ENCODE results near the gene SALL2. TPM values are rescaled to one million over a fixed set of nuclear protein-coding genes. Genes with fewer than 3 reads are reported as not detected.

SALL2 gene
- total RNA-seq, 4 donors from 2014 or later = 8.5 to 11.7 (median 9.3) TPM

DNA sequence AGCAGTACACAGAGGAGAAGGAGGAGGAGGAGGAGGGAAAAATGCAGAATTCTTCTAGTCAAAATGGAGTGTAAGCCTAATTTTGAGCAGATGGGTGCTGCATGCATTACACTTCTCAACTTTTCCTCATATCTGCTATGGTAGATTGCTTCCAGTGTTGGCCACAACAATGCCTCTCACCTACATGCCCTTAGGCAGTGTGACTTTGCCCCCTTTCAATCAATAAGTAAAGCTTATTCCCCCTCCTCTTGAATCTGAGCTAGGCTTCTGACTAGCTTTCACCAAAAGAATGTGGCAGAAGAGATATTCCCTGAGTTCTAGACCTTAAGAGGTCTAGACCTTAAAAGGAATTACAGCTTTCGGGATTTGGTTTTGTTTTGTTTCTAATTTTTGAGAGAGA, 11.8 kb downstream of the SALL2 start:
- Histone ChIP-seq H3K4me3 (no peak overlapping the region), H3K27me3 (no peaks in the 10 kb centered on the region), H3K4me1 (peaks cover 0 to 18% (median 8%) of the 10 kb centered on the region in 4 donors), H3K36me3 (no peaks in the 10 kb centered on the region), H3K27ac (no peak overlapping the region), H3K9me3 (no peaks in the 10 kb centered on the region)
- TF ChIP-seq POLR2A (IDR thresholded peaks at IDR 0.05) (no peak), EP300 (IDR thresholded peaks at IDR 0.05) (no peak)
- TF ChIP-seq, protein P1, sequence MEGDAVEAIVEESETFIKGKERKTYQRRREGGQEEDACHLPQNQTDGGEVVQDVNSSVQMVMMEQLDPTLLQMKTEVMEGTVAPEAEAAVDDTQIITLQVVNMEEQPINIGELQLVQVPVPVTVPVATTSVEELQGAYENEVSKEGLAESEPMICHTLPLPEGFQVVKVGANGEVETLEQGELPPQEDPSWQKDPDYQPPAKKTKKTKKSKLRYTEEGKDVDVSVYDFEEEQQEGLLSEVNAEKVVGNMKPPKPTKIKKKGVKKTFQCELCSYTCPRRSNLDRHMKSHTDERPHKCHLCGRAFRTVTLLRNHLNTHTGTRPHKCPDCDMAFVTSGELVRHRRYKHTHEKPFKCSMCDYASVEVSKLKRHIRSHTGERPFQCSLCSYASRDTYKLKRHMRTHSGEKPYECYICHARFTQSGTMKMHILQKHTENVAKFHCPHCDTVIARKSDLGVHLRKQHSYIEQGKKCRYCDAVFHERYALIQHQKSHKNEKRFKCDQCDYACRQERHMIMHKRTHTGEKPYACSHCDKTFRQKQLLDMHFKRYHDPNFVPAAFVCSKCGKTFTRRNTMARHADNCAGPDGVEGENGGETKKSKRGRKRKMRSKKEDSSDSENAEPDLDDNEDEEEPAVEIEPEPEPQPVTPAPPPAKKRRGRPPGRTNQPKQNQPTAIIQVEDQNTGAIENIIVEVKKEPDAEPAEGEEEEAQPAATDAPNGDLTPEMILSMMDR (IDR thresholded peaks at IDR 0.05) = no peak
- WGBS, 2 donors = 95 to 96% methylated on average over 1 of the region's 1 CpG
- no peak for DNase-seq (ENCODE audit: low spot score in 2 of 2)

DNA sequence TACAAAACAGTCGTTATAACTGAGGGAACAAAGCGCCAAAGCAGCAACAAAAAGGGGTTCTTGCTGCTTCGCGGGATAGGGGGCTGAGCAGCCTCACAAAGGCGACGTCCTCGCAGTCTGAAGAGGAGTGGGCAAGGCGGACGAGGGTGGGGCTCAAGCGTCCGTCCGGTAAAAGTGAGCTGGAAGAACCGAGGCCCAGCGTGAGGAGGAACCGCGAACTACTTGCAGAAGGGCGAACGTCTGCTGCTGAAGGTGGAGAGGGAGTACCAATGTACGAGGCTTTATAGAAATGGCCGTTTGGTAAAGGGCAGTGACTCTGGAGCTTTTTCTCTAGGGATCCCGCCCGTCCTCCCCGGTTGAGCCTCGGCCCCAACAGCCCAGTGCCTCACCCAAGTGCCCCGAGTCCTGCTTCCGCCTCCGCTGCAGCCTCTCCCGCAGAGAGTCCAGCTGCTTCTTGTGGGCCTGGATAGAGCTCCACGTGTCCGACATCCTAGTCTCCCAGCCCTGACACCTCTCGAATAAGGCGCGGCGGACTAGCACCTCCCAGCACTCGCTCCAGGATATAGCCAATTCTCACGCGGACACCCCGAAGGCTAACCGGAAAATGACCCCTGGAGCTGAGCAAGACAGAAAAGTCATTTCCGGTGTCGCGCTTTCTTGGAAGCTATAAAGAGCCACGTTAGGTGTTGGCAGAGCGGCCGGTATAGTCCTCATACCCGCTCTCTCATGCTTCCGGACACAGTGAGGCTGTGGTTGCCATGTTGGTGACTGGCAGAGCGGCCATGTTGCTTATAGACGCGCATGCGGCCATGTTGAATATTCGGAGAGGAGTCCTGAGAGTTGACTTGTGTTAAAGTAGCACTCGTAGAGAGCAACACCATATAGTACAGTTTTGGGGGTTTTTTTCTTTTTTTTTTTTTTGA, 15.2 kb downstream of the SALL2 start, which contains the start of gene METTL3:
Gene METTL3, minus strand, starts transcription at position 606 of the 923 bp plus-strand sequence. Its CDS starts 117 bp downstream, at position 489.
- Histone ChIP-seq H3K36me3 (peaks cover 0 to 27% (median 5%) of the 10 kb centered on the region in 3 donors), H3K4me1 (peaks cover 0 to 25% (median 12%) of the 10 kb centered on the region in 4 donors), H3K4me3 (peak within 1 kb of the TSS; percentile 72 to 85 (median 74)), H3K9me3 (no peaks in the 10 kb centered on the region), H3K27me3 (no peaks in the 10 kb centered on the region), H3K27ac (peak within 1 kb of the TSS in 3 of 4 donors; percentile 79 to 90 (median 89))
- TF ChIP-seq POLR2A (IDR thresholded peaks at IDR 0.05) (peak in 1 of 2 donors; percentile 45), EP300 (IDR thresholded peaks at IDR 0.05) (peak; percentile 88 to 90)
- TF ChIP-seq, protein P1 (IDR thresholded peaks at IDR 0.05) = no peak
- 0% methylated on average over 51 to 52 of the region's 53 CpGs for WGBS, 2 donors
- DNase-seq (ENCODE audit: low spot score in 2 of 2) = peak; percentile 92 to 97

DNA sequence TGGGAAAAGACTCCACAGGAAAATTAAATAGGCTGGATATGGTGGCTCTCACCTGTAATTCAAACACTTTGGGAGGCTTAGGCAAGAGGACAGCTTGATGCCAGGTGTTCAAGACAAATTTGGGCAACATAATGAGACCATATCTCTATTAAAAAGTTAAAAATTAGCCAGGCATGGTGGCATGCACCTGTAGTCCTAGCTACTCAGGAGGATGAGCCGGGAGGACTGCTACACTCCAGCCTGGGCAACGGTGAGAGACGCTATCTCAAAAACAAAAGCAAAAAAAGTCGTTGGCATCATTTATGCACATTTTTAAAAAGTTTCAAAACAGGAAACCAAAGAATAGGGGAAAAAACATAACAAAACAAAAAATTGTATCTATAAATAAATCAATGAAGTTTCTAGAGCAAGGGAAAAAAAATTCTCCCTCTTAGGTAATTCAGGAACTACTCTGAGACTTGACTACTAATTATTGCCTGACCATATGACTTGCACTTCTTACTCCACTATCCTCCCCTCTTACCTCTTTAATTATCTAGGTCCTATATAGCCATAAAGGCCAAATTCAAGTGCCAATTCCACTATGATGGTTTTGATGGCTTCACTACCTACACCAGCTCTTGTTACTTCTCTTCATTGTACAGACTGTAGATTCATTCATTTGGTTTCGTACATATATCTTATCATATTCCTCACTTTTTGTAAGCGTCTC, 16.6 kb downstream of the SALL2 start:
- Histone ChIP-seq H3K27ac (no peak overlapping the region), H3K27me3 (no peaks in the 10 kb centered on the region), H3K9me3 (no peaks in the 10 kb centered on the region), H3K36me3 (peaks cover 0 to 27% (median 5%) of the 10 kb centered on the region in 3 donors), H3K4me1 (peaks cover 0 to 35% (median 12%) of the 10 kb centered on the region in 4 donors), H3K4me3 (peak overlapping the region in 1 of 4 donors; percentile 73)
- TF ChIP-seq POLR2A (IDR thresholded peaks at IDR 0.05) (no peak), EP300 (IDR thresholded peaks at IDR 0.05) (no peak)
- TF ChIP-seq, protein P1 (IDR thresholded peaks at IDR 0.05) = no peak
- DNase-seq (ENCODE audit: low spot score in 2 of 2) = no peak
- 80% methylated on average over 6 of the region's 6 CpGs for WGBS, 2 donors

DNA sequence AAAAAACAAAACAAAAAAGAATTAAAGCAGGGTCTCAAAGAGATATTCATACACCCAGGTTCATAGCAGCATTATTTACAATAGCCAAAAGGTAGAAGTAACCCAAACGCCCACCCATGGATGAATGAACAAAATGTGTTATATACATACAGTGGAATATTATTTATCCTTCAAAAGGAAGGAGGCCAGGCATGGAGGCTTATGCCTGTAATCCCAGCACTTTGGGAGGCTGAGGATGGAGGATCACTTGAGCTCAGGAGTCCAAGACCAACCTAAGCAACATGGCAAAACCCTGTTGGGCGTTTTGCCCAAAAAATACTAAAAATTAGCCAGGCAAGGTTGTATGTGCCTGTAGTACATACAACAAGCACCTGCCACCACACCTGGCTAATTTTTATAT, 19.6 kb downstream of the SALL2 start:
- Histone ChIP-seq H3K27ac (no peak overlapping the region), H3K27me3 (no peaks in the 10 kb centered on the region), H3K4me1 (peaks cover 0 to 33% (median 12%) of the 10 kb centered on the region in 4 donors), H3K9me3 (no peaks in the 10 kb centered on the region), H3K36me3 (peaks cover 0 to 46% (median 11%) of the 10 kb centered on the region in 3 donors), H3K4me3 (no peak overlapping the region)
- no peak for DNase-seq (ENCODE audit: low spot score in 2 of 2)
- TF ChIP-seq, protein P1 (IDR thresholded peaks at IDR 0.05) = no peak
- no peak for TF ChIP-seq POLR2A (IDR thresholded peaks at IDR 0.05)
- TF ChIP-seq EP300 (IDR thresholded peaks at IDR 0.05) = no peak
- WGBS, 2 donors = 89% methylated on average over 2 of the region's 2 CpGs

Data from tibial nerve (tissue), 4 donors.